ENCODE data around the gene MISP3.

Gene MISP3

GRCh38 chr19:14078411-14078810 lies 5.8 kb downstream of the MISP3 start:
- ATAC-seq = no peak
- no peak for TF ChIP-seq TSHZ2 (CRISPR knock-in tag; IDR thresholded peaks at IDR 0.05)
- TF ChIP-seq ZNF70 (CRISPR knock-in tag; IDR thresholded peaks at IDR 0.05) = no peak
- TF ChIP-seq OSR1 (CRISPR knock-in tag; IDR thresholded peaks at IDR 0.05) = no peak
- TF ChIP-seq TCF4 (CRISPR knock-in tag; IDR thresholded peaks at IDR 0.05; ENCODE audit: borderline replicate concordance) = no peak
- TF ChIP-seq ZNF8 (CRISPR knock-in tag; IDR thresholded peaks at IDR 0.05) = no peak
- no peak for TF ChIP-seq RARB (CRISPR knock-in tag; IDR thresholded peaks at IDR 0.05)
- TF ChIP-seq POU6F1 (CRISPR knock-in tag; IDR thresholded peaks at IDR 0.05; ENCODE audit: borderline replicate concordance, low read depth) = no peak

GRCh38 chr19:14080887-14081796 lies 8.6 kb downstream of the MISP3 start:
- TF ChIP-seq PATZ1 (CRISPR knock-in tag; IDR thresholded peaks at IDR 0.05; ENCODE audit: borderline replicate concordance) (no peak), TCF4 (CRISPR knock-in tag; IDR thresholded peaks at IDR 0.05; ENCODE audit: borderline replicate concordance) (no peak), CSDC2 (CRISPR knock-in tag; IDR thresholded peaks at IDR 0.05) (no peak), CSRNP3 (CRISPR knock-in tag; IDR thresholded peaks at IDR 0.05) (no peak), ARNTL (CRISPR knock-in tag; IDR thresholded peaks at IDR 0.05; ENCODE audit: borderline replicate concordance, low read depth) (no peak)
- ATAC-seq = peak; percentile 96

GRCh38 chr19:14081797-14082674 lies 9.4 kb downstream of the MISP3 start:
- peak; percentile 51 for ATAC-seq

More at GRCh38 chr19:14081797-14082674, 9.4 kb downstream of the MISP3 start:
- TF ChIP-seq CREB5 (CRISPR knock-in tag; IDR thresholded peaks at IDR 0.05; ENCODE audit: low read depth) (no peak), BACH2 (CRISPR knock-in tag; IDR thresholded peaks at IDR 0.05; ENCODE audit: borderline replicate concordance) (no peak), ZFP30 (CRISPR knock-in tag; IDR thresholded peaks at IDR 0.05) (no peak), ISL1 (CRISPR knock-in tag; IDR thresholded peaks at IDR 0.05) (no peak), TSHZ2 (CRISPR knock-in tag; IDR thresholded peaks at IDR 0.05) (no peak), CSRNP3 (CRISPR knock-in tag; IDR thresholded peaks at IDR 0.05) (no peak), TCF4 (CRISPR knock-in tag; IDR thresholded peaks at IDR 0.05; ENCODE audit: borderline replicate concordance) (no peak)

All from SK-N-SH treated with all-trans-retinoic acid at 6 μM for 48 hours (cell line).